GM21576 (cell line): ENCODE data around the gene DNAJC3.
"Not testable (repeated sequence)": the region's sequence is repeated elsewhere in the genome, so short reads cannot be mapped to it uniquely, and the experiment has no call there.

Experiments used
- ATAC-seq: cut with Tn5 transposase; IDR thresholded peaks from one replicate; pipeline ENCODE4 v1.9.1; 2021; ENCODE audit warnings: mild to moderate bottlenecking, moderate library complexity; ENCODE audit not compliant: unreplicated experiment

Gene DNAJC3

DNA sequence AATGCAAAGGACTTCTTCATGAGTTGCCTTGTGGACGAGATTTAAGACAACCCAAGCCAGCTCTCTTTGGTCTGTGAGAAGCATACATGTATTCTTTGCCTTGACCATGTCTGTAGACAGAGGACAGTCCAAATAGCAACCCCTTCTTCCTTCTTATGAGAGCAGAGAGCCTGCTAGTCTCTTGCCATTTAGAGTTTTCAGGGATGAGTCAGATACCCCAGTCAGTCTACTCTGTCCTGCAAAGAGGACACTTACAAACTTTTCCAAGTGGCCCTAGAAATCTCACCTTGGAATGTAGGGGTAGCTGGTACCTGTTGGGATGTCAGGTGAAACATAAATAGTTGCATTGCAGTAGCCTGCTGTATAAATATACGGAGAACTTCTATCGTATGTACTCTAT, 36.7 kb downstream of the DNAJC3 start:
- no peak for ATAC-seq

DNA sequence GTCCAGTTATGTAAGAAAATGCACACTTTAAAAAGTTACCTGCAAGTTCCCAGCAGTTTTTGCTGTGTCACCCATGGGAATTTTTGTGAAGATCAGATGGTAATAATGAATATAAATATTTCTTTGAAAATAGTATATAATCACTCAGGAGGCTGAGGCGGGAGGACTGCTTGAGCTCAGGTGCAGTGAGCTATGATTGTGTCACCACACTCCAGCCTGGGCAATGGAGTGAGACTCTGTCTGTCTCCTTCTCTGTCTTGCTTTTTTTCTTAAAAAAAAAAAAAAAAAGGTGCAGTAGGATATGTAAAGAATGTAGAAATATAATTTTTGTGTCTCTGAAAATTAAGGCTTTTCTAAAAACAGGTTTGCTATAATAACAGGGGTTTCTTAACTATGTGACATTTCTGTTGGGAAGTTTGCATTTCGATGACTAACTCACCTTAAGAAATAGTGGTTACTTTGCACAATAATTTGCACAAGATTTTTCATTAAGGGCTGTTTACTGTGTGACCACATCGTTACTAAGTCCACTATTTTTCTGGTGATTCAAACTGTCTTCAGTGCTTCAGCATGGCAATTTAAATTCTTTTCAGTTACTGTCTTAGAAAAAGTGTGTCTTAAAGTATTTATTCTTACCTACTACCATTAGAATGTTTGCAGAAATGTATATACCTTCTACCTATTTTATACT, 37.3 kb downstream of the DNAJC3 start:
- ATAC-seq, result no peak

DNA sequence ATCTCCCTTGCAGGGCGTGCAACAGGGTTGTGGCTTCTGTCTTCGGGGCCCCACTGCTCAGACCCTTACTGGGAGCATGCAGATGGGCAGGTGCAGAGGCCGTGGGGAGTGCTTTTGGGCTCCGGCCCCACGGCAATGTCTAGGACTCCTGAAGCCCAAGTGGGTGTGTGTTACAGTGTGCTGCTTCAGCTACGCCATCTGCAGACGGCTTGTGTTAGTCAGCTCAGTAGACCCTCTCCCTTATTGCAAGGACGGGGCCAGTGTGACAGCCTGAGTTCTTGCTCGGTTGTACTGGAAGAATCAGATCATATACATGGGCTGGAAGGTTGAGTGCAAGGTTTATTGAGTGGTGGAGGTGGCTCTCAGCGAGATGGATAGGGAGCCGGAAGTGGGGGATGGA, 39.3 kb downstream of the DNAJC3 start:
- ATAC-seq, result no peak

DNA sequence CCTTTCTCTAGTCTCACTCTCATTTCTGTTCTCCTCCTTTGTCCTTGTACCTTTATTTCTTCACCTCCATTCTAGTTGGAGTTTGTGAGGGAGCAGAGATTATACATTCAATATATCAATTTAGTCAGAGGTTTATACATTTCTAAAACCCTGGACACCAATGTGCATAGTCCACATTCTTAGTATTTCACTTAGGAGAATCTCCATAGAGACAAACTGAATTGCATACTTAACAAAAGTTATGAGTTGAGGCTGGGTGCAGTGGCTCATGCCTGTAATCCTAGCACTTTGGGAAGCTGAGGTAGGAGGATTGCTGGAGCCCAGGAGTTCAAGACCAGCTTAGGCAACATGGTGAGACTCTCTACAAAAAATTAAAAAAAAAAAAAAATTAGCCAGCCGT, 45.3 kb downstream of the DNAJC3 start:
- no peak for ATAC-seq

DNA sequence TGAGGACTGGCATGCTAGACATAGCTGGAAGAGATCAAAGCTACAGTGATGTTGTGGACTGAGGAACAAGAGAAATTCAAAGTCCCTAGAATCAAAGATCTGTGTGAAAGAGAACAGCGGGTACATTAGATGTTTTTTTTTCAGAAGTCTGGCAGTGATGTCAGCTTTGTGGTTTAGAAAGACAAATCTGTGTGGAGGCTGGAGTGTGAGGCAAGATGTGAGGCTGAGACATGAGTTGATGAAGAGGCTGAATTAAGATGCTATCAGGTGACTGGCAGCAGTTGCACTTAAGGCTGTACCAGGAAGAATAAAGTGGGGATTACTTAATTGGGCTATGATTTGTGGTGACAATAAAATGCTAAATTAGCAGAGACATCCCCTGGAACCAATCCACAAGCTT, 46.5 kb downstream of the DNAJC3 start:
- no peak for ATAC-seq

DNA sequence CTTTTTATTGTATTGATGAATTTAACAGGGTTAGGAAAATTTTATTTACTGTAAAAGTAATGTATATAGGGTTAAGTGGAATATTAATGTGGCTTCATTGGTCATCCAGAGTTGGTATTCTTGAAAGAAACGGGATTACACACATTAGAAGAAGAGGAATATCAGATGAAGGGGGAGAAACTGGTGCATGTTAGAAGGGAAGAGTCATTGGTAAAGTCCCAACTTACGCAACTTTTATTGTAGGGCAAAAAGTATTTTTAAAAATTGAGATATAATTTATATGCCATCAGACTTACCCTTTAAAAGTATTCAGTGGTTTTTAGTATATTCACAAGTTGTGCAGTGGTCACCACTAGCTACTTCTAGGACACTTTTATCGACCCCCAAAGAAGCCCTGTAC, 47.3 kb downstream of the DNAJC3 start:
- no peak for ATAC-seq

DNA sequence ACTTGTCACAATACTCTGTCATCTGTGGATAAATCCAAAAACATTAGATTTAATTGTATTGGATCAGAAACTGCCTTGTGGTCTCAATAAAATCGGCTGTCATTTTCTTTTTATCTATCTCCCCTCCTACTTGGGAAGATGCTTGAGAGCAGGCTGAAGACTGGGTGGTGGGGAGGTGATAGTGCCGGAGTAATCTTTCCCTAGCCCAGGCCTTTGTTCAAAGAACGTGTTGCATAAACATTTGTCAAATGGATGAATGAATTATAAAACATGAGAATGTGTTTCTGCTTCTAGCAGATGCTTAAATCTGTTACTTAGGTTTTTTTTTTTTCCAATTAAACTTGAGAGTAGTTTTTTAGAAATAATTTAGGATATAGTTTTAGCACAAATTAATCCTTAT, 49.9 kb downstream of the DNAJC3 start:
- no peak for ATAC-seq

DNA sequence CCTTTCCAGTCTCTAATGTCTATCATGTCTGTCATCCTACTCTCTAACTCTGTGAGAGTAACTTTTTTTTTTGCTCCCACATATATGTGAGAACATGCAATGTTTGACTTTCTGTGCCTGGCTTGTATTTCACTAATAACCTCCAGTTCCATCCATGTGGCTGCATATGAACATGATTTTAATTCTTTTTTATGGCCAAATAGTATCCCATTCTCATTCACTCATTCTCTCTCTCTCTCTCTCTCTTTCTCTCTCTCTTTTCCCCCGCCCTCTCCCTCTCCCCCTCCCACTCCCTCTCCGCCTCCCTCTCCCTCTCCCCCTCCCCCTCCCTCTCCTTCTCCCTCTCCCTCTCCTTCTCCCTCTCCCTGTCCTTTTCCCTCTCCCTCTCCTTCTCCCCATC, 52.0 kb downstream of the DNAJC3 start:
- no peak for ATAC-seq

DNA sequence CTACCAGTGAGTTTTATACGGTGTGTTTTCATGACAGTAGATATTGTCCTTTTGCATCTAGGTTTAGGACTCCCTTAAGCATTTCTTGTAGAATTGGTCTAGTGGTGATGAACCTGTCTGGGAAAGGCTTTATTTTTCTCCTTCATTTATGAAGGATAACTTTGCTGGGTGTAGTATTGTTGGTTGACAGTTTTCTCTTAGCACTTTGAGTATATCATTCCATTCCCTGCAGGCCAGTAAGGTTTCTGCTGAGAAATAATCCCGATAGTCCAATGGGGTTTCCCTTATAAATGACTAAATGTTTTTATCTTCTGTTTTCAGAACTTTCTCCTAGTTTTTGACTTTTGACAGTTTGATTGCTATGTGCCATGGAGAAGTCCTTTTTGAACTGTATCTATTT, 57.2 kb downstream of the DNAJC3 start:
- no peak for ATAC-seq

DNA sequence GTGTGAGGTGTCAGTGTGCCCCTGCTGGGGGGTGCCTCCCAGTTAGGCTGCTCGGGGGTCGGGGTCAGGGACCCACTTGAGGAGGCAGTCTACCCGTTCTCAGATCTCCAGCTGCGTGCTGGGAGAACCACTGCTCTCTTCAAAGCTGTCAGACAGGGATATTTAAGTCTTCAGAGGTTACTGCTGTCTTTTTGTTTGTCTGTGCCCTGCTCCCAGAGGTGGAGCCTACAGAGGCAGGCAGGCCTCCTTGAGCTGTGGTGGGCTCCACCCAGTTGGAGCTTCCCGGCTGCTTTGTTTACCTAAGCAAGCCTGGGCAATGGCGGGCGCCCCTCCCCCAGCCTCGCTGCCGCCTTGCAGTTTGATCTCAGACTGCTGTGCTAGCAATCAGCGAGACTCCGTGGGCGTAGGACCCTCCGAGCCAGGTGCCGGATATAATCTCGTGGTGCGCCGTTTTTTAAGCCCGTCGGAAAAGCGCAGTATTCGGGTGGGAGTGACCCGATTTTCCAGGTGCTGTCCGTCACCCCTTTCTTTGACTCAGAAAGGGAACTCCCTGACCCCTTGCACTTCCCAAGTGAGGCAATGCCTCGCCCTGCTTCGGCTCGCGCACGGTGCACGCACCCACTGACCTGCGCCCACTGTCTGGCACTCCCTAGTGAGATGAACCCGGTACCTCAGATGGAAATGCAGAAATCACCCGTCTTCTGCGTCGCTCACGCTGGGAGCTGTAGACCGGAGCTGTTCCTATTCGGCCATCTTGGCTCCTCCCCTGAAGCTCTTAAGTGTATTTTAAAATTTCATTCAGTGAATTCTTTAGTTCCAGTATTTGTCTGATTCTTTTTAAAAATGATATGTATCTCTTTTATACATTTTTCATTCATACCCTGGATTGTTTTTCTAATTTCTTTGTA, 63.4 kb downstream of the DNAJC3 start:
- ATAC-seq, result not testable (repeated sequence)

DNA sequence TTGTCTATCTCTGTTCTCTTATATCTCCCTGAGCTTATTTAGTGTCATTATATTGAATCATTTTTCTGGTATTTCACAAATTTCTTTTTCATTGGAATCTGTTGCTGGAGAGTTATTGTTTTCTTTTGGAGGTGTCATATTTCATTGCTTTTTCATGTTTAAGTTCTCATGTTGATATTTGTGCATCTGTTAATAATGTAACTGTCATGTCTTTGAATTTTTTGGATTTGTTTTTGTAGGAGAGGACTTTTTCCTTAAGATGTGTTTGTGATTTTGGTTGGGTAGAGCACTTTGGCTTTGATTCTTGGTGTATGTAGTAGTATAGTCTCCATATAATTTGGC, 64.0 kb downstream of the DNAJC3 start:
- no peak for ATAC-seq

DNA sequence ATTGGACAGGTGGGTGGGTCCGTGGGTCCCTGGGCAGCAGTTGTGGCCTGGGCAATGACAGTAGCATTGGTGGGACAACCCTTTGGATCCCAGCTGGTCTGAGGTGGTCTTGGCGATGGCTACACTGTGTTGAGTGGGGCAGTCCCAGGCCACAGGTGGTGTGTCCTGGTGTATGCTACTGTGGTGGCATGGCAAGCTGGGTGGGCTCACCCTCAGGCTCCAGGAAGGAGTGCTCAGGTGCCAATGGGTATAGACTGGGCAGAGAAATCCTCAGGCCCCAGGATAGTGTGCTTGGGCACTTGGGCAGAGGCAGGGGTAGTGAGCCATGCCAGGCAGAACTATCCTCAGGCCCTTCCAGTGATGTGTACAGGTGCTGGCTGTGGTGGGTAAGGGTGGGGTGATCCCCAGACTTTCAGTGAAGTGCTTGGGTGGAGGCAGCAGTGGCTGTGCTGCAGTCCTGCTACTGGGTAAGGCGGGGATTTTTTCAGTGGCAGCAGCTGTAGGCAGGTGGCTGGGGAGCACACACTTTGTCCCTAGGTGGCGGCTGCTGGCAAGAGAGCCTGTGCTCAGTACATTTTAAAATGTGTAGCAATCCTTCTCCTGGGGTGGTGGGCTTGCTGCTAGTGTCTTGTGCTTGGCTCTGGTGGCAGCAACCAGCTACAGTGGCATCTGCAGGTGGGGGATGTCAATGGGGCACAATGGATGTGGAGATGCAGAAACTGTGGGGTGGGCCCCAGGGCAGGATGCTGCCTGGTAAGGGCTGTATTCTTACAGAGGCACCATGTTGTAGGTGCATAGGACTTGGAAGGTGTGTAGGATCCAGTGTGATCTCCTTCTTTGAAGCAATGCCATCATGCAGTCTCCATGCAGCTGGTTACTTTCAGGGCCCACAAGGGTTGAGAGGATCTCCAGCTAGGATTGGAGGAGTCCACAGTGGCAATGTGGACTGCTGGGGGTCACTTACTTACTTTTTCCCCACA, 64.9 kb downstream of the DNAJC3 start:
- no peak for ATAC-seq

DNA sequence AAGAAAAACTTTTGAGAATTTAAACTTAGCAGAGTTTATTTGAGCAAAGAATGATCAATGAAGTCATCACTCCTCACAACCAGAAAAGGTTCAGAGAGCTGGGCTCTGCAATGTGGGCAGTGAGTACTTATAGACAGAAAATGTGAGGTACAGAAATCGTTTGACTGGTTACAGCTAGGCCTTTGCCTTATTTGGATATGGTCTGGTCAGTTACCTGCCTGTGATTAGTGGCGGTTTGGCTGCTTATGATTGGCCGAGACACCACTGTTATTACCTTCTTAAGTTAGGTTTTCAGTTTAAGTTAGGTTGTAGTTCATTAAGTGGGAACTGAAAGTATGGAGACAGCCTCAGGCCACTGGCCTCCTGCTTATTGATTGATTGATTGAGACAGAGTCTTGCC, 66.3 kb downstream of the DNAJC3 start:
- ATAC-seq, result no peak

DNA sequence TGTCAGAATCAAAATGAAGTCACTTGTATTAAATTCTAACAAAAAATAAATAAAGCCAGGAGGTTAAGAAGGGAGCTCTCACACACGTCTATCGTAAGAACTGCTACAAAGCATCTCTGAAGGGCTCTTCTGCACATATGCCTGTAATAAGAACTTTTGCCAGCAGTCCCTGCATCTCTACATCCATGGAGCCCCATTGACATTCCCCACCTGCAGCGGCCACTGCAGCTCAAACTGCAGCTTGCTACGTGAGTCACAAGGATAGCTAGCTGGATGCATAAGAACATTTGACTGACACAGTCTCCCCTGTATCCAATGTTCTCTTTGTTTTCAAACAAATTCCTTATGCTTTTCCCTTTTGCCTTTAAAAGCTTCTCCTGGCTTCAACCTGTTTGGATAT, 68.3 kb downstream of the DNAJC3 start:
- ATAC-seq, result no peak

DNA sequence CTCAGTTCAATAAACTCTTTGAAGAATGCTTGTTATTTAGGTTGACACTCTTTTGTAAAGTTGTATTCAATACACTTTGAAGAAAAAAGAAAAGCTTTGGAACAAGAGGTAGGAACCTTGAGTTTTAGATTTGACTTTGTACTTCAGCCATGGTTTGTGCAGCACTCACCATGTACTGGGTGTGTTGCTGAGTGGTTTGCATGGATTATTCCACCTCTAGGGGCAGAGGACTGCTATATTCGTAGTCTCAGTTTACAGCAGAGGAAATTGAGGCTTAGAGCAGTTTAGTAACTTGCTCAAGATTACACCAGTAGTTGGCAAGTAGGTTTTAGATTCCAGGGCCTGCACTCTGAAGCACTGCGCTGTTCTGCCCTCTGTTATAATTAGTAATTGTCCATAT, 68.8 kb downstream of the DNAJC3 start:
- ATAC-seq, result no peak

DNA sequence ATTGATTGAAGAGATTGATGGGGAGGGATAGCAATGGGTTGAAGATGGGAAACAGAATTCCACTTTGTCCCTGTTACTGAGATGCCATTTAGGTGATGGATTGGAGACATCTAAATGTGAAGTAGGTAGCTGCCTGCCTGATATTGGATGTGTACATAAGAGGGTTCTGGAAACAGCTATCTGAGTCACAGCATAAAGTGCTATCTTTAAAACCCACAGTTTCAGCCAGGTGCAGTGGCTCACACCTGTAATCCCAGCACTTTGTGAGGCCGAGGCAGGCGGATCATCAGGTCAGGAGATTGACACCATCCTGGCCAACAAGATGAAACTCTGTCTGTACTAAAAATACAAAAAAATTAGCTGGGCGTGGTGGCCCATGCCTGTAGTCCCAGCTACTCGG, 72.6 kb downstream of the DNAJC3 start:
- ATAC-seq, result no peak

DNA sequence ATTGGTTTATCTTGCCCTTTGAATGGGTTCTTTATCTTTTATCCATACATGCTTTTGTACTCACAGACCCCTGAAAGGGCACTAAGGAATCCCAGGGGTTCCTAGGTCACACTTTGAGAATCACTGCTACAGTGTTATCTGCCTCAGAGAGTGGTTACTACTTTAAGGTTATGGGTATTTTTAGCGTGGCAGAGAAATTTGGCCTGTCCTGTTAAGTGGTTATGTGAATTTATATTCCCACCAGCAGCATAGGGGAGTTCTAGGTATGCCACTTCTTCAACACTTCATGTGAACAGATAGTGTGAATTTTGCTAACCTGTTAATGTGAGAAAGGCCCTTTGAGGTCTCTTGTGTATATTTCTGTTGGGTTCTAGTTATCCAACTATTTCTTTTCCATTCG, 75.7 kb downstream of the DNAJC3 start:
- no peak for ATAC-seq

DNA sequence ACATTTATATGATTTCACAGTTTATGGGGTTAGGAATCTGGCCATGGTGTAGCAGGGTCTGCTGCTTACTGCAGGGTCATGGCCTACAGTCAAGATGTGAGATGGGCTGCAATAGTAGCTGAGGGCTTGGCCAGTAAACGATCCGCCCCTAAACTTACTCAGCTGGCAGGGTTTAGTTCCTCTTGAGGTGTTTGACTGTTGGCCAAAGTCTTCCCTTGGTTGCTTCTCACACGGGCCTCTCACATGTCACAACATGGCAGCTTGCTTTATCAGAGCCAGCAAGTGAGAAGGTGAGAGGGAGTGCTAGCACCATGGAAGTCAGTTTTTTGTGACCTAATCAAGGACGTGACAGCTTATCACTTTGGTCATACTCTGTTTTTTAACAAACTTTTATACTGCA, 77.1 kb downstream of the DNAJC3 start:
- no peak for ATAC-seq

DNA sequence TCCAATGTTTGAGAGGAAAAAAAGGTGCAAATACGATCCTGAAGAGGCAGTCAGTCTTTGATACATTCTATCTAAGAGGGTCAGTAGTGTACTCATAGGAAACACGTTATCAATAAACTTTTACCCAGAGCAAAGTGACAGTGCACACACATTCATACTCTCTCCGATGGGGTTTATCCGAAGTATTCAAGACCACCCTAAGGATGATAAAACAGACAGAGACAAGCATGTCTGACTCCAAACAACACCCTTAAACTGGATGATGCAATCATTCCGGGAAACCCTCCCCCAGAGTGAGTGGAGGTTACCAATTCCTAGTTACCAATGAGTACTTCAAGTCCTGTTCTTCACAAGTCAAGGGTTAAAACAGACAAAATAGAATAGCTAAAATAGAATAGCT, 79.1 kb downstream of the DNAJC3 start:
- no peak for ATAC-seq

DNA sequence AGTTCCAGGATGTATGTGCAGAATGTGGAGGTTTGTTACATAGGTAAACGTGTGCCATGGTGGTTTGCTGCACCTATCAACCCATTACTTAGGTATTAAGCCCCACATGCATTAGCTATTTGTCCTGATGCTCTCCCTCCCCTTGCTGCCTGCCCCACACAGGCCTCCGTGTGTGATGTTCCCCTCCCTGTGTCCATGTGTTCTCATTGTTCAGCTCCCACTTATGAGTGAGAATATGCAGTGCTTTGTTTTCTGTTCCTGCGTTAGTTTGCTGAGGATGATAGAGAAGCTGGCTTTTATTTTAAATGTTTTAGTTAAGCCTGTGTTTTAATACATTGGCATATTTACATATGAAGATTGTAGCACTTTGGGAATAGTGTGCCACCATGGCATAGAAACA, 85.7 kb downstream of the DNAJC3 start:
- ATAC-seq, result not testable (repeated sequence)

DNA sequence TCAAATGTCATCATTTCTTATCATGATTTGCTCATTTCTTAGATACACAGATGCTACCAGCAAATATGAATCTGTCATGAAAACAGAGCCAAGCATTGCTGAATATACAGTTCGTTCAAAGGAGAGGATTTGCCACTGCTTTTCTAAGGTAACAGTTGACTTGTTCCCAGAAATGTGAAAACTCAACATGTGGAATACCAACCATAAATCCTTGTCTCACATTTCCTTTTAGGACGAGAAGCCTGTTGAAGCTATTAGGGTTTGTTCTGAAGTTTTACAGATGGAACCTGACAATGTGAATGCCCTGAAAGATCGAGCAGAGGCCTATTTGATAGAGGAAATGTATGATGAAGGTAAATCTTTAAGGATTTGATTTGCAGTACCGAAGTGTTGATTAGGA, 86.7 kb downstream of the DNAJC3 start:
- ATAC-seq, result no peak
